Coronary artery (tissue), 2 donors: ENCODE measurements around the gene DLG2.

ENCODE experiments used
- DNase-seq: peaks from one replicate; pipeline ENCODE4 v3.0.0-alpha.2; 2017; ENCODE audit warnings: low spot score
- H3K27ac ChIP-seq, 2 donors: fragments of 200-600 bp; sonication (generic); one replicate each; pipeline ENCODE4 v1.5.1; 2016 to 2019
- H3K4me3 ChIP-seq: fragments of 200-600 bp; sonication (generic); 2 replicates; pipeline ENCODE4 v1.5.1; 2016; ENCODE audit warnings: mild to moderate bottlenecking, moderate library complexity
- TF ChIP-seq, protein P1 (sequence below): fragments of 200-600 bp; sonication (generic); IDR thresholded peaks from one replicate; pipeline ENCODE4 v1.5.1; 2019; ENCODE audit warnings: antibody characterized with exemption

DLG2 gene

GRCh38 chr11:83473743-83474142 is 2153.4 kb downstream of the DLG2 start:
- H3K4me3 ChIP-seq: no peak overlapping the region
- TF ChIP-seq, protein P1, sequence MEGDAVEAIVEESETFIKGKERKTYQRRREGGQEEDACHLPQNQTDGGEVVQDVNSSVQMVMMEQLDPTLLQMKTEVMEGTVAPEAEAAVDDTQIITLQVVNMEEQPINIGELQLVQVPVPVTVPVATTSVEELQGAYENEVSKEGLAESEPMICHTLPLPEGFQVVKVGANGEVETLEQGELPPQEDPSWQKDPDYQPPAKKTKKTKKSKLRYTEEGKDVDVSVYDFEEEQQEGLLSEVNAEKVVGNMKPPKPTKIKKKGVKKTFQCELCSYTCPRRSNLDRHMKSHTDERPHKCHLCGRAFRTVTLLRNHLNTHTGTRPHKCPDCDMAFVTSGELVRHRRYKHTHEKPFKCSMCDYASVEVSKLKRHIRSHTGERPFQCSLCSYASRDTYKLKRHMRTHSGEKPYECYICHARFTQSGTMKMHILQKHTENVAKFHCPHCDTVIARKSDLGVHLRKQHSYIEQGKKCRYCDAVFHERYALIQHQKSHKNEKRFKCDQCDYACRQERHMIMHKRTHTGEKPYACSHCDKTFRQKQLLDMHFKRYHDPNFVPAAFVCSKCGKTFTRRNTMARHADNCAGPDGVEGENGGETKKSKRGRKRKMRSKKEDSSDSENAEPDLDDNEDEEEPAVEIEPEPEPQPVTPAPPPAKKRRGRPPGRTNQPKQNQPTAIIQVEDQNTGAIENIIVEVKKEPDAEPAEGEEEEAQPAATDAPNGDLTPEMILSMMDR: no peak
- no peak overlapping the region for H3K27ac ChIP-seq
- no peak for DNase-seq

DNA sequence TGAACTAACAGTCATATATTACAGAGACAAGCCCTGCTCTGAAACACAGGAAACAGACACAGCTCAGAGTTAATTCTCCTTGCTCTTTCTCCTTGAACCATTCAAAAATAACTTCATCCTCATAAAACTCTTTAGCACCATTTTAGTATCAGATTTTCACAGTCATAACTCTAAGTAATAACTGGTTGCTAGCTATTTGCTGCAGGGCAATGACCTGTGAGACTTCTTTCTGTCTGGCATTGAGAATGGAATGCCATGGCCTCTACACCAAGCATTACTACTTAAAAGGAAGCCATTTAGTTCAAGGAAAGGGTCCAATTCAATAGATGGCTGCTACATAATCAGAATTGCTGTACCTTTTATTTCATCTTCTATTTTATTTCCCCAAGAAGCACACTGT is 2154.3 kb downstream of the DLG2 start:
- H3K27ac ChIP-seq: no peak overlapping the region
- no peak for DNase-seq
- TF ChIP-seq, protein P1: no peak
- H3K4me3 ChIP-seq: no peak overlapping the region

GRCh38 chr11:83471831-83472727 is 2155.1 kb downstream of the DLG2 start:
- no peak overlapping the region for H3K27ac ChIP-seq
- DNase-seq: no peak
- TF ChIP-seq, protein P1: no peak
- no peak overlapping the region for H3K4me3 ChIP-seq

DNA sequence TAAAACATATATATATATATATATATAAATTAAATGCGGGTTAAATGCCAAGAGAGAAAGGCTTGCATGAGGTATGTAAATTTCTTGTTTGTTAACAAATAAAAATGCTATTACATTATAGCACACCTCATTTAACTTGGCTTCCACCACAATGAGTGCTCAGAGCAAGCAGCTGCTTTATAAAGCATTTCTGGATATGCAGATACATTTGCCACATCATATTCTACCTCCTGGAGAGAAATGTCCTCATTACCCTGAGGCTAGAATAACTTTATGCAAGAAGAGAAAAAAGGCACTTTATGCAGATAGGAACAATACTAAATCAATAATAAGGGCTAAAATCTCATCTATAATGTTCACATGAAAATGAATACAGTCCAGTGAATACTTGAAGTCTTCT is 2159.3 kb downstream of the DLG2 start:
- H3K27ac ChIP-seq: no peak overlapping the region
- TF ChIP-seq, protein P1: no peak
- H3K4me3 ChIP-seq: no peak overlapping the region
- no peak for DNase-seq

- TF ChIP-seq, protein P1: no peak
- DNase-seq: no peak
- Histone ChIP-seq H3K27ac (no peak overlapping the region), H3K4me3 (no peak overlapping the region)
These were observed 2162.8 kb downstream of the DLG2 start for GRCh38 chr11:83464160-83464944.

DNA sequence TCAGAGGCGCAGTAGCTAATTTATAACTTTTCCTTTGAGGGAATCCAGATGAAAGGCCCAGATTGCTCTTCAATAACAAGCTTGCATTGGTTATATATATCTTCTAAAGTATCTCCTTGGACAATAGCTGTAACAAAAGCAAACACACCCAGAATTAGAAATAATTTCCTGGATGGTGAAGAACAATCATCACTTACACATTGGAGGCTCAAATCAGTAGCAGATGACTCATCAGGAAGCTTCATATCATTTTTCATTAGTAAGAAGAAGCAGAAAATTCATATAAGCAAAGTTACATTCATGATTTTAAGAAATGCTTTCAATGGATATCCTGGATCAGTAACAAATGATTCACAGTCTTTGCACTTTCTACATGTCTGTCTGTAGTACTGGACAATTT is 2167.3 kb downstream of the DLG2 start:
- no peak for DNase-seq
- H3K4me3 ChIP-seq: no peak overlapping the region
- TF ChIP-seq, protein P1: no peak
- no peak overlapping the region for H3K27ac ChIP-seq
